Fibroblast of skin of left quadriceps (primary cell): ENCODE results near the gene APOL1.
"Not testable (repeated sequence)": the region's sequence is repeated elsewhere in the genome, so short reads cannot be mapped to it uniquely, and the experiment has no call there.

ENCODE experiments used
- DNase-seq, 2 experiments: peaks; one replicate each; pipeline ENCODE4 v3.0.0-alpha.2; 2013; ENCODE audit warnings: low read depth in 2 of 2

The APOL1 gene, protein sequence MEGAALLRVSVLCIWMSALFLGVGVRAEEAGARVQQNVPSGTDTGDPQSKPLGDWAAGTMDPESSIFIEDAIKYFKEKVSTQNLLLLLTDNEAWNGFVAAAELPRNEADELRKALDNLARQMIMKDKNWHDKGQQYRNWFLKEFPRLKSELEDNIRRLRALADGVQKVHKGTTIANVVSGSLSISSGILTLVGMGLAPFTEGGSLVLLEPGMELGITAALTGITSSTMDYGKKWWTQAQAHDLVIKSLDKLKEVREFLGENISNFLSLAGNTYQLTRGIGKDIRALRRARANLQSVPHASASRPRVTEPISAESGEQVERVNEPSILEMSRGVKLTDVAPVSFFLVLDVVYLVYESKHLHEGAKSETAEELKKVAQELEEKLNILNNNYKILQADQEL

DNA sequence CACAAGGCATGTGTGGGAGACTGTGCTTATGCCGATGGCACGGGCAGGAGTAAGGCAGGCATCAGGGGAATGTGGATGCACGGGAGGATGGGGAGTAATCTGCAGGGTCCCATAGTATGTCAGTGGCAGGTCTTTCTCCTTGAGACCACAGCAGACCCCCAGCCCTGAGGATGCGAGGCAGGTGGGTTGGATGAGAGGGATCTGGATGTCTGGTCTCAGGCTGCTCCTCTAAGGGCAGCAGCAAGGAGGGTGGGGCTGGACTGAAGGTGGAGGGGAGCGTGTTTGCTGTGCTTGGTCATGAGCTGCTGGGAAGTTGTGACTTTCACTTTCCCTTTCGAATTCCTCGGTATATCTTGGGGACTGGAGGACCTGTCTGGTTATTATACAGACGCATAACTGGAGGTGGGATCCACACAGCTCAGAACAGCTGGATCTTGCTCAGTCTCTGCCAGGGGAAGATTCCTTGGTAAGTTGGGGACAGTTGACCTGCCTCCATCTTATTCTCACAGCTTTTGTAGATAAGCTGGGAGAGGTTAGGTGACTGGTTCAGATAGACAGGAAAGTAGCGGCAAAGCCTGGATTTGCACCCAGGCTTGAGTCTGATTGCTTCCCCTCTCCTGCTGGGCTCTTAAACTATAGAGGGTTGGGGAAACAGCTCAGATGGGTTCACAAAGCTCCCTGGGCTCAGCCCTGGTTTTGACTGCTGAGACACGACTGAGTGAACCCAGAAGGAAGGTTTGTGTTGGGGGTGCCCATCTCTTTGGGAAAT, at the start of gene APOL1:
TSS of gene APOL1 (plus strand) at position 380 of the 769 bp plus-strand sequence. CDS start 1,823 bp downstream, outside the sequence.
- DNase-seq = no peak

DNA sequence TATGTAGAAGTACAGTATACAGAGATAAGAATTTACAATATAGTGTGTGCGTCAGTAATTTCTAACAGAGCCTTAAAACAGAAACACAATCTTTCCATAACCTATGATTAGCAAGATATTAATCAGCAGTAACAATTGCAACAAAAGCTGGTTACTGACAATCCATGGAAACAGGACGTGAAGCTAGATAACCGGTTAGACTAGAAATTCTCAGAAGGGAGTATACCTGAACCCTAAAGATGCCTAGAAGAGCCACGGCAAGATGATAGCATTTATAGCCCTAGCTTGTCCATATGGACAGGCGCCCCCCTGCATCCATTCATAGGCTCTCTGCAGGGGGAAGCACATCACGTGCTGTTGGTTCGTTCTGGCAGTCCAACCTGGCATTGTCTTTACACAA, 49.5 kb upstream of the APOL1 start:
- not testable (repeated sequence) for DNase-seq

DNA sequence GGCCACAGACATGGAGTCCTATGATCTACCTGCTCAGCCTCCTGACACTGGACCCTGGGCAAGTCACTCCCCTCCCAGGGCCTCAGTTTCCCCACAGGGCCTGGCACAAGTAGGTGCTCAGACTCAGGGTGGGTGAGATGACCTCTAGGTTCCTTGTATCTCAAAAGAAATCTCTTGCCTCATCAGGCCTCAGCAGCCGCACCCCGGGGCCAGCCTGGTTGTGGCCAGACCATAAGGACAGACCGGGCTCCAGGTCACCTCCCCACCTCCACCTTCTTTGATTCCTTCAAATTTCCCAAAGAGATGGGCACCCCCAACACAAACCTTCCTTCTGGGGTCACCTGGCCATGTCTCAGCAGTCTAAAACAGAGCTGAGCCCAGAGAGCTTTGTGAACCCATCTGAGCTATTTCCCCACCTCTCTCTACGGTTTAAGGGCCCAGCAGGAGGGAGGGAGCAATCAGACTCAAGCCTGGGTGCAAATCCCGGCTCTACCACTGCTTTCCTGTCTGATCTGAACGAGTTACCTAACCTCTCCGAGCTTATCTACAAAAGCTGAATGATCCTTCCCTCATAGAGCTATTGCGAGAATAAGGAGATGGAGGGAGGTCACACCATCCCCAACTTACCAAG, 48.8 kb upstream of the APOL1 start:
- no peak for DNase-seq

DNA sequence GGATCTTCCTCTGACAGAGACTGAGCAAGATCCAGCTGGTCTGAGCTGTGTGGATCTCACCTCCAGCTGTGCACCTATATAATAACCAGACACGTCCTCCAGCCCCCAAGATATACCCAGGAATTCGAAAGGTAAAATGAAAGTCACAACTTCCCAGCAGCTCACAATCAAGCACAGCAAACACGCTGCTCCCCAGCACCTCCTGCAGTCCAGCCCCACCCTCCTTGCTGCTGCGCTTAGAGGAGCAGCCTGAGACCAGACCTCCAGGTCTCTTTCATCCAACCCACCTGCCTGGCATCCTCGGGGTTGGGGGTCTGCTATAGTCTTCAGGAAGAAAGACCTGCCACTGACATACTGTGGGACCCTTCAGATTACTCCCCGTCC, 48.3 kb upstream of the APOL1 start:
- DNase-seq = no peak

- not testable (repeated sequence) for DNase-seq
These were observed 47.4 kb upstream of the APOL1 start for GRCh38 chr22:36205573-36205972.

DNA sequence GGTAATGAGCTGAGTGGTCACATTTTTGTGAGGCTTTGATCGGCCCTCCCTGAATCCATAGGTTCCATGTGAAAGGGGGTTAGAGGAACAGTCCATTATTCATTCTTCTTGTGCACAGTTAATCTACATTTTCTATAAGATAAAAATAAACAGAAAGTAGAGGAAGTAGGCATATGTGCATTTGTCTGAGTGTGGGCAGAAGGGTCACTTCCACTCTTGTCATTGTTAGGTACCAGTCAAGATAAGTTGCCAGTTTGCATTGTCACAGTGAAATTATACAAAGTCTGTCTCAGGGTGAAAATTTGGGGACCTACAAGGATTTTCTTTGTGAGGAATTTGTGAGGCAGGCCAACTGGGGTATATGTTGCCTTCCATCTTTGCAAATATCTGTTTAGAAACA, 46.7 kb upstream of the APOL1 start:
- no peak for DNase-seq

- no peak for DNase-seq
These were observed 44.7 kb upstream of the APOL1 start for GRCh38 chr22:36208162-36208765.

GRCh38 chr22:36208914-36209313, 44.0 kb upstream of the APOL1 start:
- no peak for DNase-seq

DNA sequence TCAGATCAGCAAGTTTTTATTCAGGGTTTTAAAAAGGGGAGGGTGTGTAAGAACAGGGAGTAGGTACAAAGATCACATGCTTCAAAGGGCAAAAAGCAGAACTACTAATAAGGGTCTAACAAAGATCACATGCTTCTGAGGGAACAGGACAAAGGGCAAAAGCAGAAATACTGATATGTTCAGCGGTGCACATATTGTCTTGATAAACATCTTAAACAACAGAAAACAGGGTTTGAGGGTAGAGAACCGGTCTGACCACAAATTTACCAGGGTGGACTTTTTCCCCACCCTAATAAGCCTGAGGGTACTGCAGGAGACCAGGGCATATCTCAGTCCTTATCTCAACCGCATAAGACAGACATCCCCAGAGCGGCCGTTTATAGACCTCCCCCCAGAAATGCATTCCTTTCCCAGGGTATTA, 43.4 kb upstream of the APOL1 start:
- DNase-seq = not testable (repeated sequence)

DNA sequence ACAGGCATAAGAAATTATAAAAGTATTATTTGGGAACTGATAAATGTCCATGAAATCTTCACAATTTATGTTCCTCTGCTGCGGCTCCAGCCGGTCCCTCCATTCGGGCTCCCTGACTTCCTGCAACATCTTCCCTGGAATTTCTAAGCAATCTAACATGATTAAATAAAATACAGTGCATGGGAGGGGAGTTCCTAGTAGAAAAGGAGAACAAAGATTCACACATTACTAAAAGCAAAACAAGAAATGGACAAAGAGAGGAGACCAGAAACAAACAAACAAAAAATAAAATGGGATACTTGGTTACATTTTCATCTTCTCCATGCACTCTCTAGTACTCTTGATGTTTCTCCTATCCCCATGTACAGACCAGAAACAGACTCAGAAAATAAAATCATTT, 42.7 kb upstream of the APOL1 start:
- no peak for DNase-seq

GRCh38 chr22:36211237-36211861, 41.6 kb upstream of the APOL1 start:
- DNase-seq = no peak

DNA sequence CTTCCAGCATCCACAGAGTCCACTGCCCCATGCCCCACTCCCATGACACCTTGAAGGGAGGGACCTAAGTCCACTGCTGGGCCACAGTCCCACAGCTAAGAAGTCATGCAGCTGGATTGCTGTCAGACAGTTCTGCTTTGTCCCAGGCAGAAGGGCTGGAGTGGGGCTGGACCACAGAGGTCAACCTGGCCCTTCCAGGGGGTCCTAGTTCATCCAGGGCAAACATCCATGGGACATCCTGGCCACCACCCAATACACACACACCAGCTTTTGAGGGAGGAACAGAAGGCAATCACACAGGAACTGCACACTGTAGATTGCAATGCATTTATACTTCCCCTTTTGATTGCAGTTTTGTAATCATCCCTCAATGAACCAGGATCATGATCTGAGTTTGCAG, 40.0 kb upstream of the APOL1 start:
- DNase-seq = no peak

GRCh38 chr22:36213586-36213985, 39.3 kb upstream of the APOL1 start:
- DNase-seq = no peak

- DNase-seq = no peak
These were observed 37.0 kb upstream of the APOL1 start for GRCh38 chr22:36215981-36216380.

DNA sequence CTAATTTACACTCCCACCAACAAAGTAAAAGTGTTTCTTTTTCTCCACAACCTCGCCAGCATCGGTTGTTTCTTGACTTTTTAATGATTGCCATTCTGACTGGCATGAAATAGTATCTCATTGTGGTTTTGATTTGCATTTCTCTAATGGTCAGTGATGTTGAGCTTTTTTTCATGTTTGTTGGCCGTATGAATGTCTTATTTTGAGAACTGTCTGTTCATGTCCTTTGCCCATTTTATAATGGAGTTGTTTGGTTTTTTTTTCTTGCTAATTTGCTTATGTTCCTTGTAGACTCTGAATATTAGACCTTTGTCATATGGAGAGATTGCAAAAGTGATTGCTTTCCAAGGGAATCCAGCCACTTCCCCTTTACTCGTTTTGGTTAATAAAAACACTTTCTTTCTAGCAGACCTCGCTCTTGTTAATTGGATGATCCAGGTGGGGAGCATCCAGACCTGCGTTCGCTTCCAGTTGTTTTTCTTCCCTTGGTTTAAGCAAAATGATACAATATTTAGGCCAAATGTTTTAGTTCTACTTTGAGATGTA, 34.2 kb upstream of the APOL1 start:
- DNase-seq = no peak

DNA sequence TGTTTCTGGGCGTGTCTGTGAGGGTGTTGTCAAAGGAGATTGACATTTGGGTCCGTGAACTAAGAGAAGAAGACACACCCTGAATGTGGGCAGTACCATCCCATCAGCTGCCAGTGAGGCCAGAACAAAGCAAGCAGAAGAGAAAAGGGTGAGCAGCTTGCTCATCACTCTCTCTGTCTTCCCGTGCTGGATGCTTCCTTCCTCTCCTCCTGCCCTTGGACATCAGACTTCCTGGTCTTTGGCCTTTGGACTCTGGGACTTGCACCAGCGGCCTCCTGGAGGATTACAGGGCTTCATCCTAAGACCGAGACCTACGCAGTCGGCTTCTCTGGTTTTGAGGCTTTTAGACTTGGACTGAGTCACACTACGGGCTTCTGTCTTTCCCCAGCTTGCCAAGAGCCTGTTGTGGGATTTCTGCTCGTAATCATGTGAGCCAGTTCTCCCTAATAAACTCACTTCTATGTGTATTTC, 32.4 kb upstream of the APOL1 start:
- DNase-seq = no peak

- no peak for DNase-seq
These were observed 30.9 kb upstream of the APOL1 start for GRCh38 chr22:36221799-36222751.

GRCh38 chr22:36222887-36223450, 30.0 kb upstream of the APOL1 start:
- no peak for DNase-seq

DNA sequence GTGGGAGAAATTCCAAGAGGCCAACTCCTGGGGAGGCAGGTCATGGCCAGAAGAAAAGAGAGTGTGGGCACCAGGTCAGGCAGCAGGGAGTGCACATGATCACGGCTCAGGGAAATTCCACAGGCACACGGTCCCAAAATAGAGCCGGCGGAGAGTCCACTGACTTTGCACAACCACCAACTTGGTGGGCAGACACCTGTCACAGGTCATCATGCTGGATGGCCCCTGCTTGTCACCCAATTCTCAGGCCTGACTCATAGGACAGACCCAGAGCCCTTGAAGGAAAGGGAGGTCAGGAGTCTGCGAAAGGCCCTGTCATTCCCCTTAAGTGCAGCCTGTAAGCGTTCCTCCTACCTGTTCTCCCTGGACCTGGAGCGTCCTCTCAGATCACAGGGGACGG, 29.4 kb upstream of the APOL1 start:
- no peak for DNase-seq

- no peak for DNase-seq
These were observed 28.7 kb upstream of the APOL1 start for GRCh38 chr22:36224245-36224644.
